ENCODE measurements around the gene ZNF185. TPM values are rescaled to one million over a fixed set of nuclear protein-coding genes. Genes with fewer than 3 reads are reported as not detected.
A peak's percentile ranks its signal among the peaks of the same experiment; 100 is the strongest.

ZNF185 gene
- 10 to 100 TPM in 1 of 3 donors, 1 to 10 TPM in 2; 5.9 to 19.5 (median 7.5) TPM for total RNA-seq

- intact Hi-C loops (cut with DNase I; ENCODE audit: low total_unique reads), result no loop called here
- no peaks in the 10 kb centered on the region for H3K36me3 ChIP-seq
- peak within 1 kb of the TSS; percentile 48 to 62 for H3K27ac ChIP-seq
- peaks cover 0 to 74% of the 10 kb centered on the region in 2 donors for H3K27me3 ChIP-seq
- DNase-seq (ENCODE audit: low spot score in 2 of 2), result peak; percentile 69 to 73
- peak within 1 kb of the TSS; percentile 23 to 65 (median 51) for H3K4me3 ChIP-seq
- no peaks in the 10 kb centered on the region for H3K4me1 ChIP-seq
- TF ChIP-seq POLR2AphosphoS5 (IDR thresholded peaks at IDR 0.05) (no peak), POLR2A (IDR thresholded peaks at IDR 0.05) (no peak), CTCF (IDR thresholded peaks at IDR 0.05) (no peak)
- no peaks in the 10 kb centered on the region for H3K9me3 ChIP-seq
Observed at GRCh38 chrX:152897222-152898131, at the start of gene ZNF185. Gene ZNF185 (plus strand): TSS chrX:152898067. CDS start chrX:152914490, 16,423 bp downstream.

DNA sequence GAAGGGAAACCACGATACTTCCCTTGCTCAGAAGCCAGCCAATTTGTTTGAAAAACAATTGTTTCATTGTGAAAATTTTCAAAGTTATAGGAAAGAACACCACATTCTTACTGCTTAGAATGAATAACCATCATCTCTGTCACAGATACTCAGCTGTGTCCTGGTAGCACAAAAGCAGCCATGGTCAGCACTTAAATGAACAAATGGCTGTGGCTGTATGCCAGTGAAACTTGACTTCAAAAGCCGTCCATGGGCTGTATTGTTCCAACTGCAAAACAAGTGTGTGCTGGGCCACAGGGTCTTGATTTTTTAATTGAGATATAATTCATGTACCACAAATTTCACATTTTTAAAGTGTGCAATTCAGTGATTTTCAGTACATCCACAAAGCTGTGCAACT lies 47.4 kb upstream of the ZNF185 start:
- TF ChIP-seq POLR2AphosphoS5 (IDR thresholded peaks at IDR 0.05) (no peak), CTCF (IDR thresholded peaks at IDR 0.05) (no peak), POLR2A (IDR thresholded peaks at IDR 0.05) (no peak)
- intact Hi-C loops (cut with DNase I; ENCODE audit: low total_unique reads), result no loop called here
- no peak overlapping the region for H3K4me3 ChIP-seq

DNA sequence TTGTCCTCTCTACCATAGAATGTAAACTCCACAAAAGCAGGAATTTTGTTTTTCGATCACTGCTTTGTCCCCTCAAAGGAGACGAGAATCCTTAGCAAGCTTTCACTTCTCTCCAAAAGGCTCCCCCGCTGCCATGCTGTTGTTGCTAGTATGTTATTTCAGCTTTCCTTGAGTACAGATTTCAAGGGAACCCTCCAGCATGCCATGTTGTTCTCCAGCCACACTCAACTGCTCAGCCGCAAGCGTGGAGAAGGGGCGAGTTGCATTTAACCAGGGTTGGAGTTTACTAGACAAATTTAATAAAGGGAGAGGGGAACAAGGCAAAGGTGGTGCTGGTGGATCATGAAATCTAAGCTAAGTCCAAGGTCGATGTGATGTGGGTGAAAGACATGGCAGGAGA lies 43.9 kb upstream of the ZNF185 start:
- Histone ChIP-seq H3K9me3 (no peaks in the 10 kb centered on the region), H3K4me3 (no peak overlapping the region), H3K27me3 (peaks cover 0 to 12% of the 10 kb centered on the region in 2 donors), H3K4me1 (no peaks in the 10 kb centered on the region), H3K36me3 (no peaks in the 10 kb centered on the region), H3K27ac (no peak overlapping the region)
- no peak for TF ChIP-seq POLR2A (IDR thresholded peaks at IDR 0.05)
- intact Hi-C loops (cut with DNase I; ENCODE audit: low total_unique reads), result no loop called here
- DNase-seq (ENCODE audit: low spot score in 2 of 2), result no peak

More for the DNA sequence above, 47.4 kb upstream of the ZNF185 start:
- H3K27me3 ChIP-seq, result peaks cover 0 to 12% of the 10 kb centered on the region in 2 donors
- H3K4me1 ChIP-seq, result no peaks in the 10 kb centered on the region
- DNase-seq (ENCODE audit: low spot score in 2 of 2), result no peak
- no peaks in the 10 kb centered on the region for H3K36me3 ChIP-seq
- H3K9me3 ChIP-seq, result no peaks in the 10 kb centered on the region
- H3K27ac ChIP-seq, result no peak overlapping the region

GRCh38 chrX:152861116-152861515 lies 36.8 kb upstream of the ZNF185 start:
- H3K36me3 ChIP-seq, result no peaks in the 10 kb centered on the region
- TF ChIP-seq POLR2A (IDR thresholded peaks at IDR 0.05) (no peak), POLR2AphosphoS5 (IDR thresholded peaks at IDR 0.05) (no peak), CTCF (IDR thresholded peaks at IDR 0.05) (no peak)
- no peak for DNase-seq (ENCODE audit: low spot score in 2 of 2)

GRCh38 chrX:152861826-152862225 lies 36.0 kb upstream of the ZNF185 start:
- intact Hi-C loops (cut with DNase I; ENCODE audit: low total_unique reads), result no loop called here
- Histone ChIP-seq H3K36me3 (no peaks in the 10 kb centered on the region), H3K27me3 (peaks cover 0 to 12% of the 10 kb centered on the region in 2 donors), H3K4me1 (no peaks in the 10 kb centered on the region), H3K27ac (no peak overlapping the region), H3K4me3 (no peak overlapping the region), H3K9me3 (no peaks in the 10 kb centered on the region)
- no peak for TF ChIP-seq POLR2AphosphoS5 (IDR thresholded peaks at IDR 0.05)
- TF ChIP-seq POLR2A (IDR thresholded peaks at IDR 0.05), result no peak
- no peak for TF ChIP-seq CTCF (IDR thresholded peaks at IDR 0.05)
- no peak for DNase-seq (ENCODE audit: low spot score in 2 of 2)

More at GRCh38 chrX:152861116-152861515, 36.8 kb upstream of the ZNF185 start:
- Histone ChIP-seq H3K4me1 (no peaks in the 10 kb centered on the region), H3K27me3 (peaks cover 0 to 9% of the 10 kb centered on the region in 2 donors), H3K27ac (no peak overlapping the region), H3K4me3 (no peak overlapping the region), H3K9me3 (no peaks in the 10 kb centered on the region)
- intact Hi-C loops (cut with DNase I; ENCODE audit: low total_unique reads), result no loop called here
